Suppressor macrophage treated with lipopolysaccharide for 4 hours (primary cell): ENCODE data around the gene ATP11A.

Experiments used
- DNase-seq: peaks from one replicate; pipeline ENCODE4 v3.0.0-alpha.2; 2020

The ATP11A gene

DNA sequence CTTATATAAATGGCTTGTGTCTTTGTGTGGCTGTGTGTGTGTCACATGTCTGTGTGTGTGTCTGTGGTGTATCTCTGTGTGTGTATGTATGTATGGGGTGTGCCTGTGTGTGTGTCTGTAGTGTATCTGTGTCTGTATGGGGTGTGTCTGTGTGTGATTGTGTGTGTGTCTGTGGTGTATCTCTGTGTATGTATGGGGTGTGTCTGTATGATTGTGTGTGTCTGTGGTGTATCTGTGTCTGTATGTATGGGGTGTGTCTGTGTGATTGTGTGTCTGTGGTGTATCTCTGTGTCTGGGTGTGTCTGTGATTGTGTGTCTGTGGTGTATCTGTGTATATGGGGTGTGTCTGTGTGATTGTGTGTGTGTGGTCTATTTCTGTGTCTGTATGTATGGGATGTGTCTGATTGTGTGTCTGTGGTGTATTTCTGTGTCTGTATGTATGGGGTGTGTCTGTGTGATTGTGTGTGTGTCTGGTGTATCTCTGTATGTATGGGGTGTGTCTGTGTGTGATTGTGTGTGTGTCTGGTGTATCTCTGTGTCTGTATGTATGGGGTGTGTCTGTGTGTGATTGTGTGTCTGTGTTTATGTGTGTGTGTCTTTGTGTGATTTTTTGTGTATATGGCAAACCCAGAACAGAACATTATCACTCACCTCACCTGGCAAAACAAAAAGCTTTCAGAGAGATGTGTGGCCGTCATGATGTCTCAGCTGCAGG is 223.0 kb downstream of the ATP11A start:
- no peak for DNase-seq

DNA sequence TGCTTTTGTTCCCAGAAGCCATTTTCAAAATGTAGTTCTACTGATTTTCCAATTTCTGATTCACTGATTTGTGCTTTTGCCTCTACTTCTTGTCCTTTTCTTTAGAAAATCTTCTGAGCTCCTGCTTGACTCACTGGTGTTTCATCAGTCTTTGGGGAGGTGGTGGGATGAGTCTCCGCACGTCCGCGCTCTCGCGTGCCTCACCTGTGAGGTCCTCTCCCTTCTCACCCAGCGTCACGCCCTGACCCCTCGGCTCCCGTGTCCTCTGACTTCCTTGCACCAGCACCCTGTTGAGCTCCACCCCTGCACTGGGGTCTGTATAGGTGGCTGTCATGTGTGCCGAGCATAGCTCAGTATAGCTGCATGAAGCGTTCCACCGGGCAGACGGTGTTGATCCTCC is 226.5 kb downstream of the ATP11A start:
- DNase-seq = no peak

- DNase-seq = no peak
Measured at GRCh38 chr13:112917056-112917664, 227.3 kb downstream of the ATP11A start.

GRCh38 chr13:112917737-112918136 is 227.9 kb downstream of the ATP11A start:
- DNase-seq = no peak

GRCh38 chr13:112918266-112918665 is 228.4 kb downstream of the ATP11A start:
- DNase-seq = no peak

- DNase-seq = no peak
Measured at GRCh38 chr13:112918746-112919145, 228.9 kb downstream of the ATP11A start.

DNA sequence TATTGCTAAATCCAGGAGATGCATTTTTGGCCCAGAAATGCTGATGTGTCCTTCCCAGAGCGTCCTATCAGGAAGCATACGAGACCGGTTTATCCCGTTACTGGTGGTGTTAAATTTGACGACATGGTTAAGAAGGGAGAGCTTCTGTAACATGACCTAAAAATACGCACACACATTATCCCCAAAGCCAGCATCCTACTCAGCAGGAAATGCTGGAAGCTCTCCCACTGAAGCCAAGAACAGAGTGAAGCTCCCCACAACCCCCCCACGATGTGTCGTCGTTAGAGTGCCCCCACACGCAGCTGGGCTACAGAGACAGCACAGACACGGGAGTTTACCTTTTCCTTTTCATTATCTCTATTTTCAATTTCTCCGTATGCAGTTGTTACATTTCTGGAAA is 234.1 kb downstream of the ATP11A start:
- no peak for DNase-seq

GRCh38 chr13:112924365-112924764 is 234.5 kb downstream of the ATP11A start:
- no peak for DNase-seq

GRCh38 chr13:112926003-112926402 is 236.2 kb downstream of the ATP11A start:
- no peak for DNase-seq

GRCh38 chr13:112926993-112927392 is 237.2 kb downstream of the ATP11A start:
- DNase-seq = no peak

DNA sequence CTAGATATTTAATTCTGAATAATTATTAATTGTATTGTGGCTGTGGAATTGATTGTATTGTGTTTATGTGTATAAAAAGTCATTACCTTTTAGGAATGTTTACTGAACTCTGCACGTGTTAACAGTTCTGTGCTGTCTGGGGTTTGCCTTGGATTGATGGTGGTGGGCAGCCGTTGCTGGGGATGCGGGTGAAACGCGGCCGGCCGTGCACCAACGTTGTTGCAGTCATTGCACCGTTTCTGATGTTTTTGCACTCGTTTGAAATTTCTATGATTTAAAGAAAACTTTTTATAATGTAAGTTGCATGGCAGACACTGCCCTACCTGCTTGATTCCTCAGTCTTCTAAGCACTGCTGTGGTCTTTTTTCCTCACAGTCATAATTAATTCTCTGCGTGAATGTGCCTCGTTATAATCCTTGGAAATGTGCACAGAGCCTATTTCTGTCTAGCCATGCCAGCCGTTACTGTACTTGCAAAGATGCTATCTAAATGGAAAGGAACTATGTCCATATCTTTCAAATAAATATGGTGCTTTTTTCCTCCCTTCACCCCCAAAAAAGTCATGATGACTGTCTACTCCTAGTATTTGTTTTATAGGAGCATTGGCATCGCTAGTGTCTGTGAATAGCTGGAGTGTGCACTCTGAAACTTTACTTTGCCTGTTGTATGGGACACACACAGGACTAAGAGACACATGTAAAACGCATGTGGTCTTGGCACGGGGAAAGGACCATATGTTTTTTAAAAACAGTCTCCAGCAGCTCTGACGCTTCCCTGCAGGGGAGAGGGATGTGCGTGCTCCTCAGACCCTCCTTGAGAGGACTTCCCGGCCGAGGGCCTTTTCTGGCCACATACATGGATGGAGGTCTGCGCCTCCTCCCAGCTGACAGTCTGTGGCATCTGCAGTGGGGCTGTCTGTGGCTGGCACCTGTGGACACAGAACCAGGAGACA is 238.5 kb downstream of the ATP11A start:
- no peak for DNase-seq

DNA sequence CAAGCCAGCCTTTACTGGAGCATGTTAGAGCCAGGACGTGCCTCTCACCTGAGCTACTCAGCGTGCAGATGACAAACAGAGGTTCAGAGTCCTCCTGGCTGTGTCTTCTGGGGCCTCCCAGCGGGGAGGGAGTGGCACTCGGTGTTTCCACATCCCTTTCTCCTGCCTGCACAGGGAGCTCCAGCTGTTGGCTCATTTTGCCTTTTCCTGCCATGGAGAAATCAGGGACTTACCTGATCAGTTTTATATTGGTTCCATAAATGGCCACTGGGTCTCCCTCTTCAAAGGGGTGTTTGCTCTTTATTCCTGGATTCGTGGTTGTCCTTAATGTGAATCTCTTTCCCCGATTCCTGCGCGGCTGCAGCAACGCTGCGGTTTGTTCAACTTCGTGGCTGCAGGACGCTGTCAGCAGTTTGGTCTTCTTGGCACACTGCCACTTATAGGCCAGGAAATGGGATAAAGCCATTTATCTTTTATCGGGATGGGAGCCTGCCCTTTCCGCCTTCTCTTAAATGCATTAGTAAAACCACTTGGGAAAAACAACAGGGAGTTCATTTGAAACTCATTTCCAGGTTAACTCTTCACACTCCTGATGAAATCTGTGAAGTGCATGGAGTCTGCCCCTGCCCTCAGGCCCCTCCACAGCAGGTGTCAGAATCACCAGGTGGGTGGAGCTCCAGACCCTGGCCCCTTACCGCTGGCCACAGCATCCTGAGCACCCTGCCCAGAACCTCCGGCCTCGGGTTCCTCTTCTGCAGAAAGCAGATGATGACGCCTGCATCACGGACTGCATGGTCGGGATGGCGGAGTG is 239.3 kb downstream of the ATP11A start:
- peak; percentile 37 for DNase-seq

GRCh38 chr13:112929783-112930055 is 239.9 kb downstream of the ATP11A start:
- DNase-seq = no peak

DNA sequence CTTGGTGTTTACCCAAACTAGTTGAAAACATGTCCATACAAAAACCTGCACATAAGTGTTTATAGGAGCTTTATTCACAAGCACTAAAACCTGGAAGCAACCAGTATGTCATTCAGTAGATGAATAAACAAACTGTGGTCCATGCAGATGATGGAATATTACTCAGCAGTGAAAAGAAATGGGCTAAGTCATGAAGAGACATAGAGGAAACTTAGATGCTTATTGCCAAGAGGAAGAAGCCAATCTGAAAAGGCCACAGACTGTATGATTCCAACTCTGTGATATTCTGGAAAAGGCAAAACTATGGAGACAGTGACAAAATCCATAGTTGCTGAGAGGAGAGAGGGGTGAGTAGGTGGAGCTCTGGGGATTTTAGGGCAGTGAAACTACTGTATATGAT is 240.4 kb downstream of the ATP11A start:
- no peak for DNase-seq

DNA sequence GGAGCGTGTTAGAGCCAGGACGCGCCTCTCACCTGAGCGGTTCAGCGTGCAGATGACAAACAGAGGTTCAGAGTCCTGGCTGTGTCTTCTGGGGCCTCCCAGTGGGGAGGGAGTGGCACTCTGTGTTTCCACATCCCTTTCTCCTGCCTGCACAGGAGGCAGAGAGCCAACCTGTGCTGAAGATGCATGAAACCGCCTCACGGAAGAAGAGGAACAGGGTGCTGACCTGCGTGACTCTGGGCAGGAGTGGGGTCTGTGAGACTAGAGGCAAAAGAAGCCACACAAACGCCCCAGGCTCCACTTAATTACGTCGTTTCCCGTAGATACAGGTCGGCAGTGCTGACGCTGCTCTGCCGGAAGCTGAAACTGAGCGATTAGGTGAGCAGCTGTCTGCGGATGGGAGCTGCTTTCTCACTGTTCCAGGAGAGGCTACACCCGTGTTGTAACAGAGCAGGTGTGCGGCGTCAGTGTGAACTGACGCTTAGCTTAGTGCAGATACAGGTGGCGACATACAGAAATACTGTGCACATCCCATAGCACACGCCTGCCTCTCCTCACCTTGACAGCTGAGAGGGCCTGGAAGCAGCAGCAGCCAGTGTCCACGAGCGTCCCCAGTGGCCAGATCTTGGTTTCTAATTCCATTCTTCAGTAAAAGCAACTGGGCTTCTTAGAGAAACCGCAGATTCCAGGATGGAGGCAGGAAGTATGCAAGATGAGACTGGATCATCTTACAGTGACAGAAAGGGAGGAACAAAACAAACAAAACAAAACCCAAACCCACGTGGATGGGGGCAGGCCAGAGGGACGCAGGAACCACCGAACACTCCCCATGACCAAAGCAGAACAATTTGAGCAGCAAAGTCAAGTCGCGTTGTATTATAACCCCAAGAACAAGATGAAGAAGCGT is 241.4 kb downstream of the ATP11A start:
- no peak for DNase-seq

- DNase-seq = no peak
Measured at GRCh38 chr13:112932971-112933370, 243.1 kb downstream of the ATP11A start.

GRCh38 chr13:112933649-112934048 is 243.8 kb downstream of the ATP11A start:
- no peak for DNase-seq

- no peak for DNase-seq
Measured at GRCh38 chr13:112934078-112934477, 244.2 kb downstream of the ATP11A start.
